Smooth muscle cell (in vitro differentiated cells): ENCODE results near the gene RRP8. TPM values are rescaled to one million over a fixed set of nuclear protein-coding genes. Genes with fewer than 3 reads are reported as not detected.

Experiments
- DNase-seq: peaks from one replicate; lab custom pipeline; 2025; ENCODE audit not compliant: unreplicated experiment; lab: John Stamatoyannopoulos, UW
- H2AFZ ChIP-seq: fragments of 200-600 bp; sonication (generic); 2 replicates; pipeline ENCODE4 v1.6.0; 2016; ENCODE audit warnings: antibody characterized with exemption, low read depth, mild to moderate bottlenecking
- H3F3A ChIP-seq: fragments of 200-600 bp; sonication (generic); 2 replicates; pipeline ENCODE4 v1.6.0; 2017; ENCODE audit warnings: antibody characterized with exemption, low read depth
- H3K27ac ChIP-seq: fragments of 200-600 bp; sonication (generic); 2 replicates; pipeline ENCODE4 v1.5.1; 2016; ENCODE audit warnings: low read depth, mild to moderate bottlenecking
- H3K27me3 ChIP-seq: fragments of 200-600 bp; sonication (generic); 2 replicates; pipeline ENCODE4 v1.6.1; 2016; ENCODE audit warnings: low read depth, mild to moderate bottlenecking
- H3K36me3 ChIP-seq: fragments of 200-600 bp; sonication (generic); 2 replicates; pipeline ENCODE4 v1.5.1; 2016; ENCODE audit warnings: low read depth
- H3K4me1 ChIP-seq: fragments of 200-600 bp; sonication (generic); 2 replicates; pipeline ENCODE4 v1.5.1; 2016; ENCODE audit warnings: low read depth
- H3K4me2 ChIP-seq: fragments of 200-600 bp; sonication (generic); 2 replicates; pipeline ENCODE4 v1.6.0; 2016; ENCODE audit warnings: mild to moderate bottlenecking
- H3K4me3 ChIP-seq: fragments of 200-600 bp; sonication (generic); 2 replicates; pipeline ENCODE4 v1.5.1; 2016; ENCODE audit warnings: mild to moderate bottlenecking
- H3K79me2 ChIP-seq: fragments of 200-600 bp; sonication (generic); 2 replicates; pipeline ENCODE4 v1.6.0; 2016; ENCODE audit warnings: low read depth, mild to moderate bottlenecking
- H3K9ac ChIP-seq: fragments of 200-600 bp; sonication (generic); 2 replicates; pipeline ENCODE4 v1.6.0; 2016; ENCODE audit warnings: low read depth
- H3K9me3 ChIP-seq: fragments of 200-600 bp; sonication (generic); replicated peaks from 2 replicates; pipeline ENCODE4 v1.5.1; 2016; ENCODE audit warnings: low read depth
- H4K20me1 ChIP-seq: fragments of 200-600 bp; sonication (generic); 2 replicates; pipeline ENCODE4 v1.6.0; 2016; ENCODE audit warnings: low read depth
- WGBS: methylation state at CpG from one replicate; pipeline ENCODE4 v1.1.7; 2016; ENCODE audit warnings: low lambda C conversion rate; 5-methylcytosine and 5-hydroxymethylcytosine counted together
- polyA plus RNA-seq: library from polyadenylated mRNA; unstranded; fragments of >200 nt; fragmentation: Nextera tagmentation; extraction: Ambion mirVana; gene quantifications from 2 replicates; pipeline ENCODE4 v1.2.1, GENCODE V29; 2016
- total RNA-seq: library from RNA; depleted of rRNA; stranded (reverse); fragments of >200 nt; gene quantifications from 2 replicates; pipeline ENCODE4 v1.2.3, GENCODE V29; 2014
- TF ChIP-seq, protein P1 (sequence below): fragments of 200-600 bp; sonication (generic); IDR thresholded peaks from 2 replicates; pipeline ENCODE4 v1.5.1; 2017; ENCODE audit warnings: borderline replicate concordance, mild to moderate bottlenecking, antibody characterized with exemption; ENCODE audit not compliant: insufficient read depth, poor library complexity, severe bottlenecking

RRP8 gene
- total and polyA plus RNA-seq, 2 experiments from 2014 or later: 10.2 to 24.9 TPM

- H2AFZ ChIP-seq: no peak overlapping the region
- no peaks in the 10 kb centered on the region for H3K9me3 ChIP-seq
- H3K9ac ChIP-seq: peak overlapping the region; percentile 91
- H3K4me1 ChIP-seq: peaks cover 38% of the 10 kb centered on the region
- H3K4me2 ChIP-seq: peak overlapping the region; percentile 92
- peaks cover 84% of the 10 kb centered on the region for H3K79me2 ChIP-seq
- peaks cover 38% of the 10 kb centered on the region for H3F3A ChIP-seq
- peak overlapping the region; percentile 99 for H3K27ac ChIP-seq
- under 1% methylated on average over 20 of the region's 20 CpGs for WGBS
- peaks cover 4% of the 10 kb centered on the region for H3K36me3 ChIP-seq
- peaks cover 23% of the 10 kb centered on the region for H4K20me1 ChIP-seq
- no peaks in the 10 kb centered on the region for H3K27me3 ChIP-seq
- TF ChIP-seq, protein P1, sequence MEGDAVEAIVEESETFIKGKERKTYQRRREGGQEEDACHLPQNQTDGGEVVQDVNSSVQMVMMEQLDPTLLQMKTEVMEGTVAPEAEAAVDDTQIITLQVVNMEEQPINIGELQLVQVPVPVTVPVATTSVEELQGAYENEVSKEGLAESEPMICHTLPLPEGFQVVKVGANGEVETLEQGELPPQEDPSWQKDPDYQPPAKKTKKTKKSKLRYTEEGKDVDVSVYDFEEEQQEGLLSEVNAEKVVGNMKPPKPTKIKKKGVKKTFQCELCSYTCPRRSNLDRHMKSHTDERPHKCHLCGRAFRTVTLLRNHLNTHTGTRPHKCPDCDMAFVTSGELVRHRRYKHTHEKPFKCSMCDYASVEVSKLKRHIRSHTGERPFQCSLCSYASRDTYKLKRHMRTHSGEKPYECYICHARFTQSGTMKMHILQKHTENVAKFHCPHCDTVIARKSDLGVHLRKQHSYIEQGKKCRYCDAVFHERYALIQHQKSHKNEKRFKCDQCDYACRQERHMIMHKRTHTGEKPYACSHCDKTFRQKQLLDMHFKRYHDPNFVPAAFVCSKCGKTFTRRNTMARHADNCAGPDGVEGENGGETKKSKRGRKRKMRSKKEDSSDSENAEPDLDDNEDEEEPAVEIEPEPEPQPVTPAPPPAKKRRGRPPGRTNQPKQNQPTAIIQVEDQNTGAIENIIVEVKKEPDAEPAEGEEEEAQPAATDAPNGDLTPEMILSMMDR: no peak
- peak overlapping the region; percentile 95 for H3K4me3 ChIP-seq
- DNase-seq: no peak
Measured at GRCh38 chr11:6604081-6604626, 738 bp upstream of the RRP8 start.

DNA sequence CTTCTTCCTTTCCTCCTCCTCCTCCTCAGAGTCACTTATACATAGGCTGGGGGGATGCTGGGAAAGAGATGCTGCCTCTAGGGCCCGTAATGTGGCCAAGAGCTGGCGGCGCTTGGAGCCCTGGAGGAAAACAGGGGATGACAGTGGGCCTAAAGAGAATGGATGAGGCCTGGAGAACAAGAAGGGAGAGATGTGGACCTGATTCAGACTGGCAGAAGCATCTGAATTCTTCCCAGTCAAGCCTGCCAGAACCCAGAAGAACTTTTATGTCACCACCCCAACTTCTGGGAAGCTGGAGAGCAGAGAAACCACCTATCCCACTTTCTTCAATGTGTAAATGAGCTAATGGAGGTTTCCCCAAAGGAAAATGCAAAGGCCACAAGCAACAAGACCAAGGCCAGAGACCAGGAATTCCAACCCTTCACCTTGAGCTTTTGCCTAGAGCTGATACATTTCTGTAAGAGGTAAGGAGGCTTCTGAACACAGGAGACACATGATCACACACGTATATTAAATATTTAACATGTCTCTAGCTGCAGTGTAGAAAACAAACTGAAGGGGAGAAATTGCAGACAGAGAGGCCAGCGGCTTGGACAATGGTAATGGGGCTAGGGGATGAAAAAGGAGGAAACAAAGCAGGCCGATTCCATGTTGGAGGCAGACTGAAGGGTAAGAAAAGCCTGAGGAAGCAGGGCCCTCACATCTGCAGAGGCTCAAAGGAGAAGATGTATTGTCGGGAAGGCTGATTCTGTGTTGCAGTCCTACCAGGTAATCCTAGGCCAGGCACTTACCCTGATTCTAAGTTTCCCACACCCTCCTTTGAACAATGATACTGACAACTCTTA, 1.1 kb downstream of the RRP8 start:
- H3K79me2 ChIP-seq: peaks cover 74% of the 10 kb centered on the region
- 66% methylated on average over 7 of the region's 7 CpGs for WGBS
- H3K27me3 ChIP-seq: no peaks in the 10 kb centered on the region
- DNase-seq: no peak
- peak overlapping the region; percentile 69 for H3K9ac ChIP-seq
- peak overlapping the region; percentile 92 for H3K4me2 ChIP-seq
- peaks cover 5% of the 10 kb centered on the region for H3K36me3 ChIP-seq
- peak overlapping the region; percentile 95 for H3K4me3 ChIP-seq
- no peak overlapping the region for H2AFZ ChIP-seq
- peaks cover 32% of the 10 kb centered on the region for H3K4me1 ChIP-seq
- peaks cover 23% of the 10 kb centered on the region for H4K20me1 ChIP-seq
- peaks cover 23% of the 10 kb centered on the region for H3F3A ChIP-seq
- TF ChIP-seq, protein P1: no peak
- H3K27ac ChIP-seq: peak overlapping the region; percentile 99
- H3K9me3 ChIP-seq: no peaks in the 10 kb centered on the region

DNA sequence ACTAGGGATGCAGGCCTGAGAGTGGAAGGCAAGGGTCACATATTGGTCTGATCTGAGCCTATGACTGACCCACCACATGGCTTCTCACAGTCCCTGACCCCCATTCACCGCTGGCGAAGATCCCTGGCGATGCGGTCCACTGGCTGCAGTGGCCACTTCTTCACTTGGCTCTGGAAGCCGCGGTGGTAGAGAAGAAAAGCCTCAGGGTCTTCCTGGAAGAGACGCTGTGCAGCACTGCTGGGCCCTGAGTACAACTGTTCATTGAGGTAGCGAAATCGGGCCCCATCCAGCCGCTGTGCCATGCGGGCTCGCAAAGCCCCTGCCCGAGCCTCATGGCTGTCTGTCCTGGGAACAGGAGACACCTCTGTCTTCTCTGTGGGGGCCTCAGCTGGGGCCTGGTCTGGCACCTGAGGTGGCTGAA, 2.4 kb downstream of the RRP8 start:
- Histone ChIP-seq H3K9me3 (no peaks in the 10 kb centered on the region), H3K36me3 (peaks cover 5% of the 10 kb centered on the region), H3K27me3 (no peaks in the 10 kb centered on the region), H3K4me2 (no peak overlapping the region), H3F3A (peaks cover 15% of the 10 kb centered on the region), H2AFZ (no peak overlapping the region), H4K20me1 (peaks cover 20% of the 10 kb centered on the region), H3K27ac (no peak overlapping the region), H3K79me2 (peaks cover 67% of the 10 kb centered on the region), H3K4me3 (no peak overlapping the region), H3K4me1 (peaks cover 21% of the 10 kb centered on the region), H3K9ac (no peak overlapping the region)
- TF ChIP-seq, protein P1: no peak
- WGBS: over 99% methylated on average over 13 of the region's 13 CpGs
- DNase-seq: no peak
